GM18507 (cell line): ENCODE data around the gene DCC.

Experiments used
- DNase-seq: peaks from one replicate; pipeline ENCODE4 v3.0.0; 2011; ENCODE audit warnings: low read depth; ENCODE audit not compliant: insufficient read length; ENCODE audit errors: extremely low spot score
- FAIRE-seq: peaks from 2 replicates; lab custom pipeline; 2011; peaks lifted over from hg19 to GRCh38; lab: Jason Lieb, UNC

DCC gene

DNA sequence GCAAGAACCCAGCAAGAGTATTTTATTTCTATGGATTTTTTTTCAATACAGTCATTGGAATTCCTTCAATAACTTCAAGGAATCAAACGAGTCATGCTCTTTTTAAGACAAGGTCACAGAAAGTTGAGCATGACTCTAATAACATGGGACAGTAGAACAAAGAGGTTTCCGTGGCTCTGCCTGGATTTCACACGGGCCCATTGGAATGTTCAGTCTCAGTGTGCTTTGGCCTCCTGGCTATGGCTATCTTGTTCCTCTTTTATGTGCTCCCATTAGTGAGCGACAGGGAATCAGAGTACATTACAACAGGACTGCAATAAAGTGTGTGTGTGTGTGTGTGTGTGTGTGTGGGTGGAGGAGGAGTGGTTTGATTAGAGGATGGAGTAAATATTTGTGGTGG is 312.4 kb downstream of the DCC start:
- DNase-seq = no peak
- FAIRE-seq = no peak

DNA sequence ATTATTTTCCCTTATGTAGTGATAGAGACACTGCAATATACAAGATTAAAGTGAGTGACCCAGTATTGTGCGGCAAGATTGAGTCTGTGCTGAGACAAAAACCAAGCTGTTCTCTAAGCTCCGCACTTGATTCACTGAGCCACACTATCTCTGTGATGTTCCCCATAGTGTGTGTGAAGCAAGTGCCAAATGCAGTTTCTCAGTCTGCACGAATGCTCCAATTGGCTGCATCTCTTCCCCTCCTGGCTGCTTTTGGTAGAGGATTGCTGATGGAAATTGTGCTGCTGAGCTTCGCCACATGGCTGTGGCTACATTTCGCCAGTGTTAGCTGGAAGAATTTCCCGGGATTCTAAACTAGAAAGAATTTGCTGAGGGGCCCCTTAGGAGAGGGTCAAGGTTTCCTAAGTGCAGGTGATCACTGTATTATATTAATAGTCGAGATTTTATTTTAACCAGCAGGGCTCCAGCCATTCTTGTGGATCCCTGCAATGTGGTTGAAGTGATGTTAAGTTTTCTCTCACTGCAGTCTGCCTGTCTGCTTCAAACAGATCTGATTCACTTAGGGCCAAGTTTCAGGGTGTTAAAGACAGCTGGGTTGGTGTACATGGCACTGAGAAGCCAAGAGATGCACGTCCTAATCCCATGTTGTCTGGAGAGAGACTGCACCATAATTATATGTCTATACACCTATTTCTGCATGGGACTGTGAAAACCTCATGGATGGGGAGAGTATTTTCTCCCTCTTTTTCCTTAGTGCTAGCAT is 317.2 kb downstream of the DCC start:
- DNase-seq (no peak), FAIRE-seq (no peak)

DNA sequence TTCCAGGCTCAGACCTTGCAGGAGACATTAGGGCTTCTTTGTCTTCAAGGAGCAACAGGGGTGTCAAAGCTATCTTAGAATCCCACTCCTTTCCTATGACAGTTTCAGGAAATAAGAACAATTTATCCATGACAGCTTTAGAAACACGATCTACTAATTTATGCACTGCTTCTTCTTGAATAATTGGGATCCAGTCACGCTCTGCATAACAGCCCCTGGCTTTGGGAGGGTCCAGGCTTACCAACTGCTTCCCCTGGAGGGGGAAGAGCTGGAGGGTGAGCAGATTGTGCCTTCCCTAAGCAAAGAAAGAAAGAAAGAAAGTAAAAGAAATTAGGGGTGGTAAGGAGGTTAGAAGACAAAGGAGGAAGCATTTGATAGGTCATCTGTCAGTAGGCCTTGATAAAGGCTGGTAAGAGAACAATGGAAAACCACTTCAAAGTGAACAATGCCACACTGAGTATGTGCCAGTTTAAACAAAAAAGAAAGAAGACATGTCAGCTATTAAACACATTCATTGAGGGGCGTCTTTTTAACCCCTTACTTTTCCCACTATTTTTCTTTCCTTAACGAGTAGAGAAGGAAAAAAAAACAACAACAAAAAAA is 327.6 kb downstream of the DCC start:
- no peak for DNase-seq
- FAIRE-seq = no peak

DNA sequence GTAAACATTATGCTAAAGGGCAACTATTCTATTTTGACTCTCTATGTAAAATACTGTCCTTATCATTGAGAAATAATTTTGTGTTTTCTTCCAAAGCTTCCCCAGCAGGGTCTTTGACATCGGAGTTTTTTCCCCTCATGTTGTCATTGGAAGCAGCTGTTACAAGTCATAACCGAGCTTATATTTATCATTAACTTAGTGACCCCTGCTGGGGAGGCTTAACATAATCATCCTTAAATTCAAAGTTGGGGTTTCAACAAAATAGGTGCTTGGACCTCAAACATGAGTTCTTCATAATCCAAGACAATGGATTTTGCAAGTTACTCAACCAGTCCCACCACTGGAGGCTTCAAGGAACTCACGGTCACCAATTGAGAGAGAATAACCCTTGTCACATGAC is 330.9 kb downstream of the DCC start:
- FAIRE-seq (no peak), DNase-seq (no peak)

DNA sequence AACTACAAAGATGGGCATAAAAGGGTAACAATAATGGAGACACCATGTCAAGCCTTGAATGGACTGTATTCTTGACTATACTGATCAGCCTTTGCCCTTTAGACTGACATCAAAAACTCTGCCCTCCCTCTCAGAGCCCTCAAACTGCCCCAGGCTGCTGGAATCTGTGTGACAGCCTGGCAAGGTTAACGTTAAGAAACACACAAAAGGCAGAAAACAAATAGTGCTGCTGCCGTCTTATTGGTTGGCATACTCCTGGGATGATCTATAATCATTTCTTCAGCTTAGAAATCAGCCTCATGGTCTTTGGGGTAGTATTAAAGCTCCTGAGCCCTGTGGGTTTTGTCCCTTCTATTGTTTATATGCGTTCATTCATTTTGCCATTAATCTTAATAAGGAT is 338.0 kb downstream of the DCC start:
- FAIRE-seq = no peak

DNA sequence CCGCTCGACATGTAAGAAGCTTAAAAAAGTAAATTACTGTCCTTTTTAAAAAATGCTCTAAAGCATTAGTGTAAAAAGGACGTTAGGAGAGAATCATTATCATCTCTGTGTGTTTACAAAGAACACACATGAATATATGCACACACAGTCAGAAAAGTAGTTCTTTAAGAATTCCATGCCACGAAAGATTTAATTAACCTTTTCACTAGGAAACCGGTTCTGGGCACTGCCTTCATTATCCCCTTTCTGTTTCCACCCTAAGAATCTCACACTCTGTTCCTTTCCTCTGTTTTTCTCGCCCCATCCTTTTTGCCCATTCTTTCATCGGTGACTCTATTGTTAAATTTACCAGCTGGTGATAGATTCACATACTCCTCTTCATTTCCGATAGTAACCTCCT is 338.6 kb downstream of the DCC start:
- no peak for DNase-seq
- FAIRE-seq = no peak

More for the DNA sequence above, 338.0 kb downstream of the DCC start:
- DNase-seq = no peak

DNA sequence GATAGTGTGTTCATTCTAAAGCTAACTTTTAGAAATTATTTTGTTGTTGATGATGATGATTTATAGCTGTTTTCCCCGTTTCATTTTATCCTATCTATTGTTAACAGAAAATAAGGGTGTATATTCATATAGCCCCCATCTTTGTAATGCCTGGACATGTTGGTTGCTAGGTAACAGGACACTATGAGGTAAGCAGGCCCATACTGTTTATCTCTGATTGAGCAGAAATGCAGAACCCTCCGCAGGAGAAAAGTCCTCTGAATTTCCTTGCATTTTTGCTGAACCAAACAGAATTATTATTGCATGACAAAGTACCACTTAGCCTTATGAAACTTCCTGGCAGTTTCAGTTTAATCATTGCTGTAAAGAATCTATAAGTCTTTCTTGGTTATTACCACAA is 339.4 kb downstream of the DCC start:
- no peak for DNase-seq
- no peak for FAIRE-seq

DNA sequence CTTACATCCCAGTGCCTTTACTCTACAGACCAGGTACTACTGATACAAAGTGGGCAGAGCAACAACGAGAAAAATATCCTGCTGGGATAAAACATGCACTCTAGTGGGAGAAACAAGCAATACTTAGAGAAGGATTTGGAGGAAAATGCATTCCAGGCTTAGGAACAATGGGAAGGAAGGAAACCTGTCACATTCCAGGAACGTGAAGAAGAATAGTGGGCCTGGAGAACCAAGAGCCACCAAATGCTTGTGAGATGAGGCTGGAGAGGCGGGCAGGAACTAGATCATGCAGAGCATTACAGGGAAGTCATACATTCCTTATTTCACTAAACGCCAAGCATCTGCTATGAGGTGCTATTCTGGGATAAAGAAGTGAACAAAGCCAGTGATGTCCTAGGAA is 342.3 kb downstream of the DCC start:
- no peak for FAIRE-seq
- no peak for DNase-seq

DNA sequence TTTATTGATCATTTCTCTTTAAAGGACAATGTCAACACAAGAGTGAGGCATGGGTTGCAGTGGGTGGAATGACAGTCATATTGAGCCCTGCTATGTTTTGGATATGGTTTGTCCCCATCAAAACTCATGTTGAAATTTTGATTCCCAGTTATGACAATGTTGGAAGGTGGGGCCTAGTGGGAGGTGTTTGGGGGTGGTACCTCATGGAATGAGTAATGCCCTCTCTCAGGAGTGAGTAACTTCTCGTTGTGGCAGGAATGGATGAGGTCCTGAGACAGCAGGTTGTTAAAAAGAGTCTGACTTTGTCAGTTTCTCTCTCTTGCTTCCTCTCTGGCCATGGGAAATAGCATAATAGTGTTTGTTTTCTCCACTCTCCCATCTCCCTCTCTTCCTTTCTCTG is 345.3 kb downstream of the DCC start:
- DNase-seq = no peak
- FAIRE-seq = no peak

DNA sequence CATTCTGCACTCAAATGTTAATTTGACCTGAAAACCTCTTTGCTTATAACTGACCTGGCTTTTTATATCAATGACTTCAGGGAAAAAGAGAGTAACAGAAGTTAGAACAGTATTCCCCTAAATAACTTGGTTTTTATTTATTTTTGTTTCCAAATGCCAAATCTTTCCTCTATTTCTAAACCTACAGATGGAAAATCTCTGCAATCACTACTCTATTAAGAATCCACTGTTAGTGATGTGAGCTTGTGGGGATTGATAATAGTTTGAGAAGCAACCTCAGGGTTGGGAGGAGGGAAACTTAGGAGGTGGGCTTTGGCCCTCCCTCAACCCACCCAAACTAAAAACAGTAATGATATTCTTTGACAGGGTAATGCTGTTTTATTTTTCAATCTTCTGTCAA is 351.8 kb downstream of the DCC start:
- no peak for FAIRE-seq
- no peak for DNase-seq

DNA sequence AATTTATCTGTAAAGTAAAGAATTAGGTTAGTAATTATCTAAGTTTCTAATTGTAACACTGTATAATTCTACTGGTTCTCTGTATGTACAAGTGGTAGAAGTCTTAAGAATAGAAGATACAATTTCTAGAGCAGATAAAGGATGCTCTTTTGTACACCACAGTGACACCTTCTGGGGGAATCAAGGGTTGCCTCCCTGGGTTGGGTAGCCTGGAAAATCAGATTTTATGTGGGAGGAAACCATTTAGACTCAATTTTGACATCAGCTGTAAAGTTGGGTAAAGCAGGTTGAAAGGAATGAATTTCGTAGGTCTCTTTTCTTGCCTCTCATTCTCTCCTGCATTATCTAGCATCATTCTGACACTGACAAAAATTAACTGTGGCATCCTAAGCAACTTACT is 354.8 kb downstream of the DCC start:
- no peak for FAIRE-seq
- DNase-seq = no peak

DNA sequence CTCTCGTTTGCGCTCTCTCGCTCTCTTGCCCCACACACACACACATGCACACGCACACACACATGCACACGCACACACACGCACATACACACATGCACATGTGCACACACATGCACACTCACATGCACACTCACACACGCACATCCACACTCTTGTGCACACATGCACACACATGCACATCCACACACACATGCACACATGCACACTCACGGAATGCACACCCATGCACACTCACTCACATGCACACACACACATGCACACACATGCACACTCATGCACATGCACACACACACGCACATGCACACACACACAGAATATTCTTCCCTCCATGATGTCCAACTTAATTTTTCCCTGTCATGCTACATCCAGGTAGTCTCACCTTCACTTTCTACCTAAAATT is 360.1 kb downstream of the DCC start:
- FAIRE-seq (no peak), DNase-seq (no peak)

DNA sequence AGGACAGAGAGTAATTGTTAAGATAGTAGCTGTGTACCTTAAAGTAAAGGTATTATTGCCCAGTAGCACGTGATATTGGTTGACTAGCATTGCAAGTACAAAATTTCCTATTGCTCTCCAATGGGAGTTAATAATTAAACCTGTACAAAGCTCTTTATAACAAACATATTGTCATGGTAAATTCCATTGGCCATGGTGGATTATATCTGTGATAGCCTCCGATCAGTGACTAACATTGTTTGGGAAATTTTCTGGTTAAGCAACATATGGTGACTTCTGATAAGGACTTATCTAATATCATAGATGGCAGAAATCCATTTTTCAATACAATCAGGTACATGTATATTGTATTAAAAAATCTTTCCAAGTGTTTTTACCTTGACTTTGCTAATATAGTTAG is 360.8 kb downstream of the DCC start:
- FAIRE-seq = no peak

DNA sequence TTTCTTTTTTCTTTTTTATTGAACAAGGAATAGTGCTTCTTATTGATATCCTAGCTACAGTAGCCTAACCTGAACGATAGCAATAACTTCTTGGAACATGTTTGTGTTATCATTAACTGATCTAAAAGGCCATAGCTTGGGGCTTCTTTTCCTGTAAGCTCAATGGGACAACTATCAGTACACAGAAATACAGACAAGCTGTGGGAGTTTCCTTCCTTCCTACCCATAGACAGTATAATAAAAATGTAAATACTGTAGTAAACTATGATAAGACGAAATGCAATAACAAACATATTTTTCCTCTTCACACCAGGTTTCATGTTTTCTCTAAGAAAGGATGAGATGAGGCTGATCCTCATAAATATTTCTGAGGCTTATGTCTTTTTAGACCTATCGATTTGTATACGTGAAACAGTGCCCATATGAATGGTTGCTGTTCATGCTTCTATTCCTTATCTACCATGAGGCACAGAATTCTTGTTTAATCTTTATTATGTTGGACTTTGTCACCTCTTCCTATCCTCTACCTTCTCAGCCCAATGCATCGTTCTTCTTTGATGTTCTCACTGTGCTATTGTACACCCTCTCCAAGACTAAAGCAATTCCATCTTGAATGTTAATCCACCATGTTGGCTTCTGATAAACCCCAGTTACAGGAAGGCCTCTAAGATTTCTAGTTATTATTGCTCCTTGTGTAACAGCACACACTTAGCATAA is 361.4 kb downstream of the DCC start:
- FAIRE-seq (no peak), DNase-seq (no peak)

More for the DNA sequence above, 360.8 kb downstream of the DCC start:
- DNase-seq = no peak

DNA sequence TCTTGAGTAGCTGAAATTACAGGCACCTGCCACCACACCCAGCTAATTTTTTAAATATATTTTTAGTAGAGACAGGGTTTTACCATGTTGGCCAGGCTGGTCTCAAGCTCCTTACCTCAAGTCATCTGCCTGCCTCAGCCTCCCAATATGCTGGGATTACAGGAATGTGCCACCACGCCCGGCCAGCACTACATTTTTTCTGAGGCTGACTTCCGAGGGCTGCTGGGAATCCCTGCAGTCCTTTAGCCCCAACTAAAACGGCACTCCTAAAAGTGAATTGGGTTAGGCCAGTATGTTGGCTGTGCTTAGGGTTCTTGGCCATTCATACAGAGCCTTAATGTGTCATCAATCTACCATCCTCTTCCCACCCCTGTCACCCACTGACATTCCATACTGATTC is 375.4 kb downstream of the DCC start:
- FAIRE-seq (no peak), DNase-seq (no peak)

DNA sequence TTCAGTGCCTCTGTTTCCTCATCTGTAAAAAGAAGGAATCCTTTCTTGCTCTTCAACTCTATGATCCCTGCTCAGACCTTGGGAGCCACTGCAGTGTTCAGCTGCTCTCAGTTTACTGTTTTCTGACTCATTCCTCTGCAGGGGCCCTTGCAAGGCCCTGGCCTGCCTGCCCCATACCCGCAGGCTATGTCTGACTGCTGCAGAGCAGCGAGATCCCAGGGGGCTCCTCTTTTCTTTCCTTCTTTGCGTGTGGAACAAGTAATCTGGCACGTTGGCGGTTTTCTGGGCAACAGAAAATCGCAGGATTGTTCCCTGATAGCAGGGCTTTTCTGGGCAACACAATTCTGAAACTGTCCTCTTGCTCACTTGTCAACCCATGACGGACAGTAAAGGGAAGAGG is 376.0 kb downstream of the DCC start:
- FAIRE-seq = no peak
- no peak for DNase-seq

DNA sequence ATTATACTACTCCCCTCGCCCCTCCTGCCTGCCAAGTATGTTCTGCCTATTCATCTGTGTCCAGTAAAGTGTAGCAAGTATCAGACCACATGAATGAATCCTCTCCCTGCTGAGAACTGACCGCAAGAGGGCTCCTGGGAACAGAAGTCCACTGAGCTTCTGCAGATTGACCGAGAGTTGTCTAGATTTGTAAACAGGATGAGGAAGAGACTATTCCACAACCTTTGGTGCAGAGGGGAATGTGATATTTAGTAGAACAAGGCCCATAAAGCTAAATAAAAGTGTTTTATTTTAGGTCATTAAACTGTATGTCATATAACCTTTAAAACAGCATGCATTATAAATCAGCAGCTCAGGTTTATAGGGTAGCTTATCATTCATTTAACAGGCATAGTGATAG is 377.0 kb downstream of the DCC start:
- DNase-seq (no peak), FAIRE-seq (no peak)

DNA sequence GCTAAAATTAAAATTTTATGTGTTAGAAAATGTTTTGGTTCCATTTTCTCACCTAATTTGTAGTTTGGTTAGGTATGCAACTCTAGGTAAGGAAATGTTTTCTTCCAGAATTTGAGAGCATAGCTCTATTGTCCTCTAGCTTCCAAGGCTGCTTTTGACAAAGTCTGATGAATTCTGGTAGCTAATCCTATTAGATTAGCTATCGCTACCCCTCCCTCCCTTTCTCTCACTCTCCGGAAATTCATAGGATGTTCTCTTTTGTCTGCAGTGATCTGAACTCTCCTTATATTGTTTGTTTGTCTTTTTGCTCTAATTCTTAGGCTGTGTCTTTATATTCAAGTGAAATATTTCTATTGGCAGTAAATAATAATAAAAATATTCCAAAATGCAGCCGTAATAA is 382.9 kb downstream of the DCC start:
- DNase-seq = no peak
- no peak for FAIRE-seq

DNA sequence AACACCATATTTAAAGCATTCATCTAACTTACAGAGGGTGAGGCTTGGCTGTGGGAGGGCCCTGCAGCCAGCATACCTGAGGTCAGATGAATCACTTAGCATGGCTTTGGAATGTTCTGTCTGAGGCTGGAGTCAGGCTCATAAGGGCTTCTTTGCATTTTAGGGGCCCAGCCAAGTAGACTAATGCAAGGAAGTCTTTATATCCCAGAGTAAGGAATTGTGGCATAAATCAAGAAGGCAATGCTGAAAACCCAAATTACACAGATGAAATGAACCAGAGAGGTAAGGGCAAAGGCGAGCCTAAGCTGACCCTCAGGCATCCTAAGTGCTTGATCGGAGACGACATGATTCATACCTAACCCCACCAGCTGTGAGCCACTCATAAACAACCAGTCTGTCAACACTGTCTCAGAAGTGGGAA is 383.6 kb downstream of the DCC start:
- no peak for FAIRE-seq
- no peak for DNase-seq

DNA sequence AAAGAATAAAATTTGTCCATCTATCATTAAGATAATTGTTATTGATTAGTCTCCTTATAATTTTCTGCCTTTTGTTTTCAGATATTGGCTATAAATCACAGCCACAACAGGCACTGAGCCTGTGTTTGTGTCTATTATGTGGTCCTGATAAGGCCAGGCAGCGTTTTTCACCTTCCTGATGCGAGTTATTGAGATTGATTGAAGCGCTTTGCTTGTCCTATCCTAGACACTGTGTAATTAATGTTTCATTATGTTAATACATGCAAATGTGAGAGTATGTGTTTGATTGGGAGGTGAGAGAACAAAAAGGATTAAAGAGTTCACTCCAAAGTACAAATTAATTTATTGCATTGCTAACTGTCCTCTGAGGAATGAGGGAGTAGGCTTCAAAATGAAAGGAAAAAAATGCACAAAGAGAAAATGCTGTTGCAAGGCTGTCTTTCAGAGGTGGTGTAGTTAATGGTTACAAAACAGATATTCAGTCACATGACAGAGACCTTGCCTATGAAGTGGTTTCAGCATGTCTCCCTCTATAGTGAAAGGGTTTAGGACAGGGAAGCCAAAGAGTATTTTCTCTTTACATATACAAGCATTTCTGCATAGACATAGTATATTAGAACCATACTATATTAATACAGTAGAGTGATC is 391.1 kb downstream of the DCC start:
- no peak for FAIRE-seq
- DNase-seq = no peak
